Suprapubic skin (tissue), 3 donors: ENCODE measurements around the gene CACNA1S.

Experiments
- CTCF ChIP-seq, 2 donors: fragments of 200-600 bp in 1 of 2; fragments of 450-650 bp in 1 of 2; sonication (generic) in 1 of 2; IDR thresholded peaks; one replicate each; pipeline ENCODE4 v1.5.1; 2016 to 2019; ENCODE audit warnings: antibody characterized with exemption in 2 of 2, mild to moderate bottlenecking in 1 of 2, moderate library complexity in 1 of 2
- POLR2A ChIP-seq, 2 donors: fragments of 450-650 bp; IDR thresholded peaks; one replicate each; pipeline ENCODE4 v1.6.1; 2017; ENCODE audit warnings: antibody characterized with exemption in 2 of 2, mild to moderate bottlenecking in 2 of 2, moderate library complexity in 2 of 2

- peak in 1 of 2 donors; percentile 36 for TF ChIP-seq CTCF (IDR thresholded peaks at IDR 0.05)
- no peak for TF ChIP-seq POLR2A (IDR thresholded peaks at IDR 0.05)
Measured at GRCh38 chr1:201085902-201086735, 26.1 kb downstream of the CACNA1S start.
